Activated T-helper 1 cell treated with Interleukin-2 at 50 U/mL for 16 hours (primary cell): ENCODE results near the gene CASQ1.

ENCODE experiments used
- DNase-seq: peaks from one replicate; pipeline ENCODE4 v3.0.0-alpha.2; 2020; ENCODE audit warnings: low read depth

CASQ1 gene

GRCh38 chr1:160205242-160206035, 15.1 kb downstream of the CASQ1 start, which contains the start of gene PEA15:
Gene PEA15 (plus strand): TSS chr1:160205384. CDS start chr1:160211545, 6,161 bp downstream.
- DNase-seq = peak; percentile 60

GRCh38 chr1:160206036-160206389, 15.6 kb downstream of the CASQ1 start:
- peak; percentile 19 for DNase-seq

GRCh38 chr1:160206421-160207117, 16.2 kb downstream of the CASQ1 start:
- no peak for DNase-seq

GRCh38 chr1:160207118-160207650, 16.8 kb downstream of the CASQ1 start:
- DNase-seq = no peak

- DNase-seq = no peak
Observed at GRCh38 chr1:160207771-160208556, 17.6 kb downstream of the CASQ1 start.

GRCh38 chr1:160208557-160209320, 18.4 kb downstream of the CASQ1 start:
- no peak for DNase-seq

- no peak for DNase-seq
Observed at GRCh38 chr1:160209321-160210046, 19.1 kb downstream of the CASQ1 start.

GRCh38 chr1:160210561-160210960, 20.2 kb downstream of the CASQ1 start:
- DNase-seq = no peak

GRCh38 chr1:160211046-160211790, 20.8 kb downstream of the CASQ1 start:
- no peak for DNase-seq

- no peak for DNase-seq
Observed at GRCh38 chr1:160214481-160215140, 24.2 kb downstream of the CASQ1 start.

- no peak for DNase-seq
Observed at GRCh38 chr1:160216301-160216700, 25.9 kb downstream of the CASQ1 start.

- no peak for DNase-seq
Observed at GRCh38 chr1:160217481-160218051, 27.2 kb downstream of the CASQ1 start.

- DNase-seq = no peak
Observed at GRCh38 chr1:160219062-160219929, 28.9 kb downstream of the CASQ1 start.

GRCh38 chr1:160220301-160220700, 29.9 kb downstream of the CASQ1 start:
- no peak for DNase-seq

- no peak for DNase-seq
Observed at GRCh38 chr1:160221089-160221488, 30.7 kb downstream of the CASQ1 start.

- no peak for DNase-seq
Observed at GRCh38 chr1:160222546-160222945, 32.2 kb downstream of the CASQ1 start.

GRCh38 chr1:160224606-160225005, 34.2 kb downstream of the CASQ1 start:
- DNase-seq = no peak

GRCh38 chr1:160225345-160225744, 35.0 kb downstream of the CASQ1 start:
- no peak for DNase-seq
